Mesendoderm (in vitro differentiated cells): Measurements from ENCODE around the gene CACNA1C.
"Not testable (repeated sequence)": the region's sequence is repeated elsewhere in the genome, so short reads cannot be mapped to it uniquely, and the experiment has no call there.

ENCODE experiments used
- DNase-seq: peaks from one replicate; pipeline ENCODE4 v3.0.0; 2013
- H2AK5ac ChIP-seq: 2 replicates; pipeline ENCODE4 v1.6.1; 2013; ENCODE audit warnings: low read length, inconsistent platforms
- H2BK120ac ChIP-seq: 2 replicates; pipeline ENCODE4 v1.6.1; 2013; ENCODE audit warnings: low read depth, mild to moderate bottlenecking, low read length, moderate library complexity, mixed read lengths
- H2BK15ac ChIP-seq: replicated peaks from 2 replicates; pipeline ENCODE4 v1.6.1; 2013; ENCODE audit warnings: low read depth, mild to moderate bottlenecking, moderate library complexity
- H2BK5ac ChIP-seq: 2 replicates; pipeline ENCODE4 v1.6.1; 2013; ENCODE audit warnings: low read length, inconsistent platforms
- H3K18ac ChIP-seq: 2 replicates; pipeline ENCODE4 v1.6.1; 2013; ENCODE audit warnings: mild to moderate bottlenecking, low read length, mixed read lengths
- H3K23ac ChIP-seq: one replicate; pipeline ENCODE4 v1.6.1; 2013; ENCODE audit warnings: low read length
- H3K27ac ChIP-seq: 2 replicates; pipeline ENCODE4 v1.5.1; 2013; ENCODE audit warnings: low read depth, mild to moderate bottlenecking, inconsistent platforms, low read length, moderate library complexity
- H3K27me3 ChIP-seq: 2 replicates; pipeline ENCODE4 v1.6.1; 2013; ENCODE audit warnings: low read length, control low read depth, mild to moderate bottlenecking, inconsistent platforms; ENCODE audit not compliant: insufficient read depth, poor library complexity
- H3K36me3 ChIP-seq: 2 replicates; pipeline ENCODE4 v1.6.1; 2013; ENCODE audit warnings: low read length, inconsistent platforms; ENCODE audit not compliant: control insufficient read depth, insufficient read depth
- H3K4ac ChIP-seq: one replicate; pipeline ENCODE4 v1.6.1; 2013; ENCODE audit warnings: low read depth, mild to moderate bottlenecking, low read length, moderate library complexity
- H3K4me1 ChIP-seq: 2 replicates; pipeline ENCODE4 v1.6.1; 2013; ENCODE audit warnings: low read depth, low read length, inconsistent platforms; ENCODE audit not compliant: control insufficient read depth
- H3K4me2 ChIP-seq: 2 replicates; pipeline ENCODE4 v1.6.1; 2013; ENCODE audit warnings: low read length
- H3K4me3 ChIP-seq: 2 replicates; pipeline ENCODE4 v1.5.1; 2013; ENCODE audit warnings: mild to moderate bottlenecking, low read length
- H3K56ac ChIP-seq: one replicate; pipeline ENCODE4 v1.6.1; 2013; ENCODE audit warnings: low read length
- H3K79me1 ChIP-seq: 2 replicates; pipeline ENCODE4 v1.6.1; 2013; ENCODE audit warnings: low read length, inconsistent platforms
- H3K79me2 ChIP-seq: 2 replicates; pipeline ENCODE4 v1.6.1; 2013; ENCODE audit warnings: mild to moderate bottlenecking, low read length; ENCODE audit not compliant: control insufficient read depth, insufficient read depth
- H3K9ac ChIP-seq: 2 replicates; pipeline ENCODE4 v1.6.1; 2013; ENCODE audit warnings: low read length, inconsistent platforms
- H4K5ac ChIP-seq: one replicate; pipeline ENCODE4 v1.6.1; 2013; ENCODE audit warnings: low read length
- H4K8ac ChIP-seq: one replicate; pipeline ENCODE4 v1.6.1; 2013; ENCODE audit warnings: low read depth, mild to moderate bottlenecking, control low read depth, low read length, moderate library complexity
- WGBS: extraction: QIAGEN DNeasy Blood & Tissue Kit; methylation state at CpG from one replicate; pipeline ENCODE4 v1.1.7; 2013; ENCODE audit warnings: low lambda C conversion rate, missing lambda C conversion rate; ENCODE audit not compliant: insufficient coverage; ENCODE audit errors: extremely low coverage; 5-methylcytosine and 5-hydroxymethylcytosine counted together

CACNA1C gene

GRCh38 chr12:2487278-2487677 lies 434.5 kb downstream of the CACNA1C start:
- Histone ChIP-seq H4K8ac (no peak overlapping the region), H4K5ac (no peak overlapping the region), H2BK5ac (no peak overlapping the region), H3K23ac (no peak overlapping the region), H3K79me1 (no peaks in the 10 kb centered on the region), H3K4me1 (no peaks in the 10 kb centered on the region), H2BK15ac (no peak overlapping the region), H3K79me2 (no peaks in the 10 kb centered on the region), H2BK120ac (no peak overlapping the region), H3K4ac (no peak overlapping the region), H3K27ac (no peak overlapping the region), H3K4me2 (no peak overlapping the region), H3K56ac (no peak overlapping the region), H3K4me3 (no peak overlapping the region), H3K18ac (no peak overlapping the region), H3K36me3 (no peaks in the 10 kb centered on the region), H2AK5ac (no peak overlapping the region), H3K9ac (no peak overlapping the region), H3K27me3 (no peaks in the 10 kb centered on the region)
- no peak for DNase-seq
- WGBS = no CpG with 5 or more reads among the region's 5 CpGs

- Histone ChIP-seq H2BK5ac (no peak overlapping the region), H3K4ac (no peak overlapping the region), H3K56ac (no peak overlapping the region), H3K27ac (no peak overlapping the region), H4K5ac (no peak overlapping the region), H3K4me1 (no peaks in the 10 kb centered on the region), H2BK15ac (no peak overlapping the region), H3K18ac (no peak overlapping the region), H2AK5ac (no peak overlapping the region), H3K27me3 (no peaks in the 10 kb centered on the region), H3K23ac (no peak overlapping the region), H3K36me3 (no peaks in the 10 kb centered on the region), H3K9ac (no peak overlapping the region), H3K4me3 (no peak overlapping the region), H4K8ac (no peak overlapping the region), H3K4me2 (no peak overlapping the region), H2BK120ac (no peak overlapping the region), H3K79me1 (no peaks in the 10 kb centered on the region), H3K79me2 (no peaks in the 10 kb centered on the region)
- WGBS = no CpG with 5 or more reads among the region's 10 CpGs
- DNase-seq = no peak
Measured at GRCh38 chr12:2488131-2488530, 435.3 kb downstream of the CACNA1C start.

DNA sequence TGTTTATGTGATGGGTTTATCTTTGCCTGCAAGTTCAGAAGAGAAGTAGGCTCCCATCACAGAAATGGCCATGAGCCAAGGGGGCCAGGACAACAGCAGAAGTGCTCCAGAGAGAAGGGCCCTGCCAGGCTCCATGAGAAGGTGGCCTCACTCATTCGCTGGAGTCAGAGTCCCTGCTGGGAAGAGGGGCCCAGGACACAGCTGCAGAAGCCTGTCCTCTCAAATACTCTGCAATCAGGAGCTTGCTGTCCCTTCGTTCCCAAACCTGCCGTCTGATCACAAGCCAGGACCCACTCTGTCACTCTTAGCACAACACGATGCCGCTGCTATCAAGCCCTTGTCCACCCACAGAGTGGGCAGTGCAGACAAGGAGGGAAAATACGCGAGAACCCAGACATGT lies 435.8 kb downstream of the CACNA1C start:
- H2AK5ac ChIP-seq = no peak overlapping the region
- no CpG with 5 or more reads among the region's 7 CpGs for WGBS
- no peaks in the 10 kb centered on the region for H3K36me3 ChIP-seq

GRCh38 chr12:2489275-2489674 lies 436.5 kb downstream of the CACNA1C start:
- Histone ChIP-seq H3K4me2 (no peak overlapping the region), H3K79me1 (no peaks in the 10 kb centered on the region), H3K4me3 (no peak overlapping the region), H3K4ac (no peak overlapping the region), H2BK120ac (no peak overlapping the region), H3K27me3 (no peaks in the 10 kb centered on the region), H2AK5ac (no peak overlapping the region), H2BK5ac (no peak overlapping the region), H3K9ac (no peak overlapping the region), H3K4me1 (no peaks in the 10 kb centered on the region), H4K5ac (no peak overlapping the region), H3K27ac (no peak overlapping the region), H3K23ac (no peak overlapping the region), H3K56ac (no peak overlapping the region), H2BK15ac (no peak overlapping the region), H3K18ac (no peak overlapping the region), H3K79me2 (no peaks in the 10 kb centered on the region), H3K36me3 (no peaks in the 10 kb centered on the region), H4K8ac (no peak overlapping the region)
- DNase-seq = peak; percentile 52
- WGBS = no CpG with 5 or more reads among the region's 9 CpGs

More for the DNA sequence above, 435.8 kb downstream of the CACNA1C start:
- Histone ChIP-seq H3K4me3 (no peak overlapping the region), H3K27ac (no peak overlapping the region), H3K79me2 (no peaks in the 10 kb centered on the region), H4K5ac (no peak overlapping the region), H3K79me1 (no peaks in the 10 kb centered on the region), H3K56ac (no peak overlapping the region), H2BK120ac (no peak overlapping the region), H3K18ac (no peak overlapping the region), H3K9ac (no peak overlapping the region), H4K8ac (no peak overlapping the region), H2BK5ac (no peak overlapping the region), H2BK15ac (no peak overlapping the region), H3K4me2 (no peak overlapping the region), H3K23ac (no peak overlapping the region), H3K4me1 (no peaks in the 10 kb centered on the region), H3K27me3 (no peaks in the 10 kb centered on the region), H3K4ac (no peak overlapping the region)
- no peak for DNase-seq

DNA sequence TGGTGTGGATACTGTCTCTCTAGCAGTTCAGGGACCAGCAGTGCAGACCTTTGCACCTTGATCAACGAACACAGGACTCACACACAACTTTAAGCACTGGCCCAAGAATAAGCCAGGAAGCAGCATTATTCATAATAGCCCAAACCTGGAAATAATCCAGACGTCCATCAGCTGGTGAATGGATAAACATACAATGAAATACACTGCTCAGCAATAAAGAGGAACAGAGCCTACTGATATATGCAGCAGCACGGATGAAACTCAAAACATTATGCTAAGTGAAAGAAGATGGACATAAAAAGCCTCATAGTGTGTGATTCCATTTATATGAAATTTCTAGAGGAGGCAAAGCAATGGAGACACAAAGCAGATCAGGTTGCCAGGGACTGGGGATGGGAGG lies 438.0 kb downstream of the CACNA1C start:
- no peak overlapping the region for H2BK15ac ChIP-seq
- H3K4me3 ChIP-seq = no peak overlapping the region
- no peak for DNase-seq
- no peak overlapping the region for H3K4me2 ChIP-seq
- H2BK120ac ChIP-seq = no peak overlapping the region
- H4K8ac ChIP-seq = no peak overlapping the region
- H3K18ac ChIP-seq = no peak overlapping the region
- no peak overlapping the region for H3K4ac ChIP-seq
- H3K79me1 ChIP-seq = no peaks in the 10 kb centered on the region
- no CpG with 5 or more reads among the region's 3 CpGs for WGBS
- H3K23ac ChIP-seq = no peak overlapping the region
- no peaks in the 10 kb centered on the region for H3K27me3 ChIP-seq
- H2AK5ac ChIP-seq = no peak overlapping the region
- no peak overlapping the region for H3K56ac ChIP-seq
- H3K4me1 ChIP-seq = no peaks in the 10 kb centered on the region
- no peak overlapping the region for H4K5ac ChIP-seq
- H3K27ac ChIP-seq = no peak overlapping the region
- H3K36me3 ChIP-seq = no peaks in the 10 kb centered on the region
- no peak overlapping the region for H2BK5ac ChIP-seq
- H3K9ac ChIP-seq = no peak overlapping the region
- no peaks in the 10 kb centered on the region for H3K79me2 ChIP-seq

DNA sequence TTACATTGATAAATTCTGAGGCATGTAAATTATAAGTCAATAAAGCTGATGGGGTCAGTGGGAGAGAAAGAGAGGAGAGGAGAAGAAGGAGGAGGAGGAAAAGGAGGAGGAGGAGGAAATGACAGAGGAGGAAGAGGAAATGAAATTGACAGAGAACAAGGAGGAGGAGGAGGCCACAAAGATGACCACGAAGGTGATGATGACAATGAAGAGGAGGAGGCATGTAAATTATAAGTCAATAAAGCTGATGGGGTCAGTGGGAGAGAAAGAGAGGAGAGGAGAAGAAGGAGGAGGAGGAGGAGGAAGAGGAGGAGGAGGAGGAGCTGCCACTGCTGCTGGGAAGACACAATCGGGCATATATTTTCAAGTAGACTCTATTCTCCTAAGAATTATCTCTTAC lies 438.6 kb downstream of the CACNA1C start:
- H3K23ac ChIP-seq, H3K36me3 ChIP-seq, H3K4ac ChIP-seq, H3K79me1 ChIP-seq, H3K9ac ChIP-seq, H2AK5ac ChIP-seq, H4K5ac ChIP-seq, H3K27me3 ChIP-seq, H3K79me2 ChIP-seq, H3K56ac ChIP-seq, H3K4me3 ChIP-seq, H2BK5ac ChIP-seq, H3K4me2 ChIP-seq, H3K18ac ChIP-seq, H3K27ac ChIP-seq, DNase-seq, H3K4me1 ChIP-seq, H2BK15ac ChIP-seq, H4K8ac ChIP-seq, H2BK120ac ChIP-seq: not testable (repeated sequence)
- WGBS = no CpG with 5 or more reads among the region's 2 CpGs
